Measurements from ENCODE around the gene PTBP1. TPM values are rescaled to one million over a fixed set of nuclear protein-coding genes. Genes with fewer than 3 reads are reported as not detected.

PTBP1 gene
- total RNA-seq, 1 donor from 2014 or later = 417 TPM

- Mint-ChIP-seq H3K4me1 (no peaks in the 10 kb centered on the region), H3K27ac (no peak overlapping the region), H3K9me3 (peaks cover 10% of the 10 kb centered on the region), H3K36me3 (ENCODE audit: low read depth) (no peaks in the 10 kb centered on the region), H3K4me3 (no peak overlapping the region), H3K27me3 (no peaks in the 10 kb centered on the region)
- TF ChIP-seq, protein P1, sequence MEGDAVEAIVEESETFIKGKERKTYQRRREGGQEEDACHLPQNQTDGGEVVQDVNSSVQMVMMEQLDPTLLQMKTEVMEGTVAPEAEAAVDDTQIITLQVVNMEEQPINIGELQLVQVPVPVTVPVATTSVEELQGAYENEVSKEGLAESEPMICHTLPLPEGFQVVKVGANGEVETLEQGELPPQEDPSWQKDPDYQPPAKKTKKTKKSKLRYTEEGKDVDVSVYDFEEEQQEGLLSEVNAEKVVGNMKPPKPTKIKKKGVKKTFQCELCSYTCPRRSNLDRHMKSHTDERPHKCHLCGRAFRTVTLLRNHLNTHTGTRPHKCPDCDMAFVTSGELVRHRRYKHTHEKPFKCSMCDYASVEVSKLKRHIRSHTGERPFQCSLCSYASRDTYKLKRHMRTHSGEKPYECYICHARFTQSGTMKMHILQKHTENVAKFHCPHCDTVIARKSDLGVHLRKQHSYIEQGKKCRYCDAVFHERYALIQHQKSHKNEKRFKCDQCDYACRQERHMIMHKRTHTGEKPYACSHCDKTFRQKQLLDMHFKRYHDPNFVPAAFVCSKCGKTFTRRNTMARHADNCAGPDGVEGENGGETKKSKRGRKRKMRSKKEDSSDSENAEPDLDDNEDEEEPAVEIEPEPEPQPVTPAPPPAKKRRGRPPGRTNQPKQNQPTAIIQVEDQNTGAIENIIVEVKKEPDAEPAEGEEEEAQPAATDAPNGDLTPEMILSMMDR (IDR thresholded peaks at IDR 0.05) = no peak
- ChIA-PET CTCF (no interaction called here), POLR2A (no interaction called here)
- intact Hi-C loops (cut with micrococcal nuclease) = no loop called here
- DNase-seq (no peak), ATAC-seq (ENCODE audit: low read depth) (peak; percentile 18)
Observed at GRCh38 chr19:756236-756635, 41.0 kb upstream of the PTBP1 start.

- CTCF ChIA-PET = no interaction called here
- DNase-seq (no peak), ATAC-seq (ENCODE audit: low read depth) (no peak)
- no peak overlapping the region for H3K27ac Mint-ChIP-seq
- no peaks in the 10 kb centered on the region for H3K27me3 Mint-ChIP-seq
- H3K9me3 Mint-ChIP-seq = peaks cover 10% of the 10 kb centered on the region
- H3K36me3 Mint-ChIP-seq (ENCODE audit: low read depth) = no peaks in the 10 kb centered on the region
- POLR2A ChIA-PET = no interaction called here
- no peak overlapping the region for H3K4me3 Mint-ChIP-seq
- no peaks in the 10 kb centered on the region for H3K4me1 Mint-ChIP-seq
- intact Hi-C loops (cut with micrococcal nuclease) = no loop called here
- TF ChIP-seq, protein P1 (IDR thresholded peaks at IDR 0.05) = no peak
Observed at GRCh38 chr19:756821-757688, 40.2 kb upstream of the PTBP1 start.

GRCh38 chr19:757811-758668, 39.2 kb upstream of the PTBP1 start:
- Mint-ChIP-seq H3K27me3 (no peaks in the 10 kb centered on the region), H3K9me3 (peaks cover 10% of the 10 kb centered on the region), H3K4me3 (no peak overlapping the region), H3K4me1 (no peaks in the 10 kb centered on the region), H3K36me3 (ENCODE audit: low read depth) (no peaks in the 10 kb centered on the region), H3K27ac (no peak overlapping the region)
- ATAC-seq (ENCODE audit: low read depth) (no peak), DNase-seq (no peak)
- TF ChIP-seq, protein P1 (IDR thresholded peaks at IDR 0.05) = no peak
- CTCF ChIA-PET = no interaction called here
- POLR2A ChIA-PET = no interaction called here
- intact Hi-C loops (cut with micrococcal nuclease) = no loop called here

DNA sequence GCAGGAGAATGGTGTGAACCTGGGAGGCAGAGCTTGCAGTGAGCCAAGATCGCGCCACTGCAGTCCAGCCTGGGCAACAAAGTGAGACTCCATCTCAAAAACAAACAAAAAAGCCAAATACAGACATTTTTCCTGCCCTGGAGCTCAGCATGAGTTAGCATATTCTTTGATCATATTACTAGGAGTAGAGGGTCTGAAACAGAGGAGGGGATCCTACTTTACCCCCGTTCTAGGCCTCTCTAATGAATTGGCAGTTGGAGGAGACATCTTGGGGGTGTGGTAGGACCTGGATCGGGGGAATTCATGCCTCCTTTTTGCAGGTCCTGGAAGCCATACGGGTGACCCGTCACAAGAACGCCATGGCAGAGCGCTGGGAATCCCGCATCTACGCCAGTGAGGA, 34.1 kb upstream of the PTBP1 start:
- no peak overlapping the region for H3K27ac Mint-ChIP-seq
- DNase-seq (no peak), ATAC-seq (ENCODE audit: low read depth) (no peak)
- no peak overlapping the region for H3K4me3 Mint-ChIP-seq
- ChIA-PET CTCF (no interaction called here), POLR2A (no interaction called here)
- H3K4me1 Mint-ChIP-seq = no peaks in the 10 kb centered on the region
- H3K9me3 Mint-ChIP-seq = peaks cover 10% of the 10 kb centered on the region
- intact Hi-C loops (cut with micrococcal nuclease) = no loop called here
- TF ChIP-seq, protein P1 (IDR thresholded peaks at IDR 0.05) = no peak
- no peaks in the 10 kb centered on the region for H3K36me3 Mint-ChIP-seq (ENCODE audit: low read depth)
- H3K27me3 Mint-ChIP-seq = peaks cover 5% of the 10 kb centered on the region

- ATAC-seq (ENCODE audit: low read depth) (no peak), DNase-seq (no peak)
- no peaks in the 10 kb centered on the region for H3K36me3 Mint-ChIP-seq (ENCODE audit: low read depth)
- H3K27ac Mint-ChIP-seq = no peak overlapping the region
- peaks cover 5% of the 10 kb centered on the region for H3K9me3 Mint-ChIP-seq
- TF ChIP-seq, protein P1 (IDR thresholded peaks at IDR 0.05) = no peak
- CTCF ChIA-PET = no interaction called here
- POLR2A ChIA-PET = no interaction called here
- H3K27me3 Mint-ChIP-seq = peaks cover 5% of the 10 kb centered on the region
- no peaks in the 10 kb centered on the region for H3K4me1 Mint-ChIP-seq
- intact Hi-C loops (cut with micrococcal nuclease) = no loop called here
- no peak overlapping the region for H3K4me3 Mint-ChIP-seq
Observed at GRCh38 chr19:763869-764268, 33.4 kb upstream of the PTBP1 start.
